Stimulated activated CD8-positive, alpha-beta memory T cell treated with anti-CD3 and anti-CD28 coated beads, Interleukin-12 subunit alpha, Interleukin-12 subunit beta, amount 100 ng/mL, for 4 hours (primary cell): ENCODE data around the gene IFIT1B.
"Not testable (repeated sequence)": the region's sequence is repeated elsewhere in the genome, so short reads cannot be mapped to it uniquely, and the experiment has no call there.

ENCODE experiments used
- DNase-seq: peaks from one replicate; pipeline ENCODE4 v3.0.0-alpha.2; 2020; ENCODE audit warnings: low read depth

Gene IFIT1B

DNA sequence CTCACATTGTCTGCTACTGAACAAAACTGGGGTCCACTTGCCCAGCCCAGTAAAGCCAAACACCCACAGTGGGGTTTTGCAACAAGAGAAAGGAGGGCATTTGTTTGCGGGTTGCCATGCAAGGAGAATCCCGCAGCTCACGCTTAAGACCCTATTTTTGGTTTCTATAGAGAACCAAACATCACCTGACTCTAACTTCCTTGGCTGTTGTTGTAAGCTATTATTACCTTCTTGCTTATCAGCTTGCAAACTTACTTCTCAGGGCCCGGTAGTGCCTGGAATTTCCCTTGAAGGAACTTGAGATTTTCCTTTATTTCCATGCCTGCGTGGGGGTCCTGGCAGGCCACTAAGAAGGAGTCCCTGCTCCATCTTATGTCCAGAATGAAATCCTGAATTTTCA is 29.4 kb upstream of the IFIT1B start:
- DNase-seq: no peak

DNA sequence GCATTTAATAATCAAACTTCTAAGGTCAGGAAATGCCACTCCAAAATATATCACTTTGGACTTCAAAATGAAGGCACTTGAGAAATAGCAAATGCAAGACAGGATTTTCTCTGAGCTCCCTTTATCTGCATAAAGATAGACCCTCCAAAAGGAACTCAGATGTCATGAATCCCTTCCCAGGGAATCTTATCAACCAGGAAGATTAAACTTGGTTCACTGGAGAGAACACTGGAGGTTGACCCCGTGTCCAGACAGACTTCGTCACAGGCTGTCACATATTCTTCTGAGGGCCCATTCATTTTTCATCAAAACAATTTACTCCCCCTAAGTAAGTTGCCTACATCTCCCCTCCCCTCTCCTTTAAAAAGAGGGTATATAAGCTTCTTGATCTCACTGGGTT is 28.9 kb upstream of the IFIT1B start:
- DNase-seq: no peak

DNA sequence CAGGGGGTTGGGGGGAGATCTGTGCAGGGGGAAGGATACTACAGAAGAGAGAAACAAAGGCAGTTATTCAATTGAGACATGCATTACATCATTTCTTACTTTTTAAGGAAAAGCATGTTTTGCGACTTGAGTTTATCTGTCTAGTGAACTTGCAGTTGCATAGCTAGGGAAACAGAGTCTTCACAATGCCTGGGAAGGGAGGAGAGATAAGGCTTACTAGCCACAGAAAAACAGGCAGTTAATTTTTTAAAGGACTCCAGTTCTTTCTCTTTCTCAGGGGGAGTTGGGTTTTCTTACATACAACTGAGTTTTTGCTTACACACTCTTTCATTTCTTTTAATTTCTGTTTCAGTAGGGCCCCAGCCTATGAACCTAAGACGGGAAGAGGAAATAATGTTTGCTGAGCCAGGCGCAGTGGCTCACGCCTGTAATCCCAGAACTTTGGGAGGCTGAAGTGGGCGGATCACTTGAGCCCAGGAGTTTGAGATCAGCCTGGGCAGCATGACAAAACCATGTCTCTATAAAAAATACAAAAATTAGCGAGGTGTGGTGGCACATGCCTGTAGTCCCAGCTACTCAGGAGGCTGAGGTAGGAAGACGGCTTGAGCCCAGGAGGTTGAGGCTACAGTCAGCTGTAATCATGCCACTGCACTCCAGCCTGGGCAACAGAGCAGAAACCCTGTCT is 27.1 kb upstream of the IFIT1B start:
- not testable (repeated sequence) for DNase-seq

DNA sequence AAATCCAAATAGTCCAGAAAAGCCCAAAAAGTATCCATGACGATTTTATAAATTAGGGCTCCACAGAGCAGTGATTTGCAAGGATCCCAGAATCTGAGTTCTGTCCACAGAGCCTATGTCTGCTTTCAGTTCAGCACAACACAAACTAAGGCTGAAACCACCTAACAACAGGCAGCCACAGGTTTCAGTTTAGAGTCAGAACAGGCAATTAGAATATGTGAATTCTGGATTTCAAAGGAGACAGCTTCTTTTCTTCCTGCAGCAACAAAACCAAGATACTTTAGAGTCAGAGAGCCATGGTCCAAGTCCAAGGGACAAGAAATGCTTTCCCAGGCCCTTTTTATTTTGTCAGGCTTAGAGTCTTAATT is 26.5 kb upstream of the IFIT1B start:
- no peak for DNase-seq

DNA sequence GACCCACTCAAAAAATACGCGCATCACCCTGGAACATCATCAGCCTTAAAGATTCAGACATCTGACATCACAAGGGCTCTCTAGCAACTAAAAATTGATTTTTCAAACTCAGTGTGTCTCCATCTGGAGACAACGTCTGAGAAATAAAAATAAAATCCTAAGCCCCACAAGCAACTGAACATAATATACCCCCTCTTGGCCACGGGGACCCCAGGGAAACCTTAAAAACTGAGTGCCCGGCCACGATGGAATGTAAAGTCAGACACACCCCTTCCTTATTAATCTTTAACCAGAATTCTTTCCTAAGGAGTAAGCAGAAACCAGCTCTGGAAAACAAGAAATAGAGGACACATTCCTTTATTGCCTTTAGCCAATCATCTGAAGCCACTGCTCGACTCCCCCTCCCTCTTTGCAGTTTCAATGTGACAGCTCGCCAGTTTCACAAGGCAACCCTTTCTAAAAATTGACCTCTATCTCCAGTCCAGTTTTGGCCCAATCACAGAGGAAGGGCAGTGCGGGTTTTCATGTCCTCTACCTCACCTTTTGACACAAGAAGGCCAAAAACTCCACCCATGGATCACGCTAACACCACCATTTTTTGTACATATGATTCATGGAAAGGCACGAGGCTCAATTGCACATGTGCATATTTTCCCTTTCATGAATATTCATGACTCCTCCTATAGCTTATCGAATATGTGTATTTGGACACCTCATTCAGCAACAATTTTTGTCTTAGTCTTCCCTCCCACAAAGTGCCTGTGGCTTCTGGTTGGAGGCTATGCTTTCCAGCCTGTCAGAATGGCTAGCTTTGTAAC is 25.9 kb upstream of the IFIT1B start:
- DNase-seq: no peak

DNA sequence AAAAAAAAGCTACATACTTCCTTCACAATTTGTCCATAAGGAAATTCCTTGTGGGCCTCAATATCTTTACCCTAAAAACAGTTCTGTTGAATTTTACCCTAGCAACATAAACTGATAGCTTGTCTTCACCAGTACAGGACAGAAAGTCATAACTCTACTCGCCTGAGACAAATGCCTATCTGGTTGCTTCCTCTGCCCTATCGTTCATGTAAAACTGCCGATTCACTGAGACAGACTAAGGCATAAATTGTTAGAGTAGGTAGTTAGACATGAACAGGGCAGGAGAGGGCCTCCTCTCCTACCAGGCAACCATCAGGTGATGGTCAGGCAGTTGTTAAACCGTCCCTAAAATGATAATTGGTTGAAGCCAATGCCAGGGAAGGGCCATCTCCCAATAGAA is 25.1 kb upstream of the IFIT1B start:
- DNase-seq: no peak

DNA sequence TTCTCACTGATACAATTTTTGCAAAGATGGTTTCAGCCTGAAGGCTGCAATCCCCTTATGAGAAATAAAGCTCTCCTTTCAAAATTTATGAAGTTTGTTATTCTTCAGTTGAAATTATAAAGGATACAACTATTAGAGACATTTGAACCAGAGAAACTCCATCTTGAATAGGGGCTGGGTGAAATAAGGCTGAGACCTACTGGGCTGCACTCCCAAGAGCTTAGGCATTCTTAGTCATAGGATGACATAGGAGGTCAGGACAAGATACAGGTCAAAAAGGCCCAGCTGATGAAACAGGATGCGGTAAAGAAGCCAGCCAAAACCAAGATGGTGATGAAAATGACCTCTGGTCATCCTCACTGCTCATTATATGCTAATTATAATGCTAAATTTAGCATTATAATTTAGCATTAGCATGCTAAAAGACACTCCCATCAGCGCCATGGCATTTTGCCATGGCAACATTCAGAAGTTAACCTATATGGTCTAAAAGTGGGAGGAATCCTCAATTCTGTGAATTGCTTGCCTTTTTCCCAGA is 22.4 kb upstream of the IFIT1B start:
- DNase-seq: no peak

DNA sequence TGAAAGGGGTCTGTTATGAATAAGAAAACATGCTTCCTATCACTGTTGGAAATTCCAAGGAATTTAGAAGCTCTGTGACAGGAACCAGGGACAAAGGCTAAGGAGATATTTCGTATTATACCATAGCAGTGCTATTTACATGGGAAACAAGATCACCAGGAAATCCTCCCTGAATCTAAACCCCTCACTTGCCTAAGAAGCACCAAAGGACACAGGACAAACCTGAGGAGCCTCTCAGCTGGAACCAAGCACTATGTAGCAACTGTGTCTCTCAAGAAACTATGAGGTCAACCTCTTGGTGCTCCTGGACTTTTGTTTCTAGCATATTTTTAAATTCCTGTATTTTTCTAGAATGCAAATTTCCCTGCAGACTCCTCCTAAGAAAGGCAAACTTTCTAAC is 20.8 kb upstream of the IFIT1B start:
- DNase-seq: no peak

DNA sequence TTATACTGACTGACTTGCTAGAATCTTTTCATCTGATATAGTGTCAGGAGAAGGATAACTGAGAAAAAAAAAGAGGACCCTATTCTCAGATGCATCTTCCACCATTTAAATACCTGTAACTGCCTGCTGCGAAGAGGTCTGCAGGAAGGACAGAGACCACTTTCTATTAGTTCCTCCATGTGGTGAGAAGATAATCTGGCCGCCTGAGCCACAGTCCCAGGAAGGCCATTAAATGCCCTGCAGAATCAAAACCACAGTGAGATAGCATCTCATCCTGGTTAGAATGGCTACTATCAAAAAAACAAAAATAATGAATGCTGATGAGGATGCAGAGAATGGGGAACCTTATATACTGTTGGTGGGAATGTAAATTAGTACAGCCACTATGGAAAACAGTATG is 19.9 kb upstream of the IFIT1B start:
- no peak for DNase-seq

DNA sequence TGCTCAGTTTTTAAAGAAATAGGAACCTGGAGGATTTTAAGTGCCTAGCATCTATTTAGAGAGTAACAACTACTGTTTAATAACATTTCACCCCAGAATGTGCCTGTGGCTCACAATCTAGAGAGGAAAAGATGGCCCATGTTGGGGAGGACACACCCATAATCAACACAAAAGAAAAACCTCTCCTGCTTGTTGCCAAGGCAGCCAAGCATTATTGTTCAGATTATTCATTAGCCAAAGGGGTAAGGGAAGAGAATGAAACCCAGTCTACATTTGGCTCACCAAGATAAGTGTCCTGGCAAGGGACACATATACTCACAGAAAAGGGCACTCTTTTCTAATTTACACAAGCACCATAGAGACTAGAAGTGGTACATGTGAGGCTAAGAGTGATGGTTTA is 17.7 kb upstream of the IFIT1B start:
- DNase-seq: no peak

DNA sequence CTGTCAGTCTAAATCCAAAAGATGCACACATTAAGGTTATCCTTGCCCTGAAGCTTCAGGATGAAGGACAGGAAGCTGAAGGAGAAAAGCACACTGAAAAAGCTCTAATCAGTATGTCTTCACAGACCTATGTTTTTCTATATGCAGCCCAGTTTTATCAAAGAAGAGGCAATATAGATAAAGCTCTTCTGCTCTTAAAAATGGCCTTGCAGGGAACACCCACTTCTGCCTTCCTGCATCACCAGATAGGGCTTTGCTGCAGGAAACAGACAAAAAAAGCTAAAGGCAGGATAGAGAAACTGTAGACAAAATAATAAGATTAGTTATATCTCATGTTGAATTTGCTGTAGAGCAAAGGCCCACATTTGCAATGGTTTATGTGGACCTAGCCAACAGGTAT is 14.9 kb upstream of the IFIT1B start:
- DNase-seq: no peak

DNA sequence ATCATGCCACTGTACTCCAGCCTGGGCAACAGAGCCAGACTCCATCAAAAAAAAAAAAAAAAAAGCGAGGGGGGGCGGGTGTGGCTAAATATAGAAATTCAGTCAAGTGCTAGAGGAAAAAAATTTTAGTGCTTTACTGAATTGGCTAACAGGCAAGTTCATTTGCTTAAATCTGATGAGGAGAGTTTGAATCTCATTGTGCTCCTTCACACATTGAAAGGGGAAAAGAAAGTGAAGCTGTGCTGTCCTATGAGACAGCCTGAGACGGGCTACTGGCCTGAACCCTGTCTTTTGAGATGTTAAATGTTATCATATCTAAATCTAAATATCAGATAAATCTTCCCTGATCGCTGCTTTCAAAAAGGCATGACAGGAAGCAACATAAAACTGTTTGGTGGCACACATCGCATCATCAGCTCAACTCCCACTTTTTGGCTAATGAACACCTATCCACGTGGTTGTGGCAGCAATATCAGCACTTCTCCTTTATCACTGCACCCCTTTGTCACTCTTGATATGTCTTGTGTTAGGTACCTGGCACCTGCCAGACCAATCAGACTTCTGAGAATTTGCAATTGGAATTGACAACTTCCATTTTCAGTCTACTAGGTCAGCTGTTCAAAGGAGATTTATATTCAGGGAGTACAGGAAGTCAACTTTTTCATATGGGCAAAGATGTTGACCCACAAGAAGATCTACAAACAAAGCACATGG is 14.0 kb upstream of the IFIT1B start:
- no peak for DNase-seq

DNA sequence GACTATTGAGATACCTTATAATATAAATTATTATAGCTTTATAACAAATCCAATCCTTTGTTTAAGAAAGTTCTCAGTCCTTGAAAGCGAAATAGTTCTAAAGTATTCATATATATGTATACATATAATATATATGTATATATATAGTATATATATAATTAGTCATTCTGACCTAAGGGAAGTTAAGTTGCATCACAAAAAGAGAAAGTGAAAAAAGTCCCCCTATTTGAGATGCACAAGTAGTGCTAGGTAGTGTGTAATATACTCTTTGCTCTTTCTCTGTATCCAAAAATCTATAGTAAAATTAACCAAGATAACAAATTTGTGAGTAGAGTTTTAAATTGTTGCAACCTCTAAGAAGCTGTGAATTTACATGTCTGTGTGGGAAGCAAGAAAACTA is 13.3 kb upstream of the IFIT1B start:
- DNase-seq: no peak

DNA sequence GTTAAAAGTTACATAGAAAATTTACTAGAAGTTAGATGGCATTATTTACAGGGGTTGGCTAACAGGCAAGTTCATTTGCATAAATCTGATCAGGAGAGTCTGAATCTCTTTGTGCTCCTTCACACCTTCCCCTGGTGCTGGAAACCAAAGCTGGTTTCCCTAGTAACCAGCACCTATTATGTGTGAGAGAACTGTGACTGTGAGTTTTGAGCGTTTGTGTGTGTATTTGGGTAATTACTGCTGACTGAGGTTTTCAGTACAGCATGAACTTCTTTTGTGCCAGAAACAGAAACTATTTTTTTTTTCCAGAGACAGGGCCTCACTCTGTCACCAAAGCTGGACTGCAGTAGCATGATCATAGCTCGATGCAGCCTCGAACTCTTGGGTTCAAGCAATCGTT is 10.3 kb upstream of the IFIT1B start:
- DNase-seq: no peak

DNA sequence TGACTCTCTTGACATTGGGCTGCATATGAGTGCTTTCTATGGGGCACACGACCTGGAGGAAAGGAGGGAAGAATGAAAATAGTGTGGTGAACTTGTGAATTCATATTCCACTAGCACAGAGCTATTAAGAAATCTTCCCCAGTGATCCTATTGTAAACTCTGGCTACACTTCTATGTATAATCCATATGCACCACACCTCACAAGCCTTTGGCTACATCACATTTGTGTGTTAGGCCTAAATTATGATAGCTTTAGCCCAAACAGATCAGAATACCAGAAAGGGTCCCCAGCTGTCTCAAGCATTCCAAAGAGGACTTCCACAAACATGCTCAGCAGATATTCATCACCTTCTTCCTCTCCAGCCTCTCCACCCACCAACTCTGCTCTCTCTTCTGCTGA is 9.7 kb upstream of the IFIT1B start:
- no peak for DNase-seq

DNA sequence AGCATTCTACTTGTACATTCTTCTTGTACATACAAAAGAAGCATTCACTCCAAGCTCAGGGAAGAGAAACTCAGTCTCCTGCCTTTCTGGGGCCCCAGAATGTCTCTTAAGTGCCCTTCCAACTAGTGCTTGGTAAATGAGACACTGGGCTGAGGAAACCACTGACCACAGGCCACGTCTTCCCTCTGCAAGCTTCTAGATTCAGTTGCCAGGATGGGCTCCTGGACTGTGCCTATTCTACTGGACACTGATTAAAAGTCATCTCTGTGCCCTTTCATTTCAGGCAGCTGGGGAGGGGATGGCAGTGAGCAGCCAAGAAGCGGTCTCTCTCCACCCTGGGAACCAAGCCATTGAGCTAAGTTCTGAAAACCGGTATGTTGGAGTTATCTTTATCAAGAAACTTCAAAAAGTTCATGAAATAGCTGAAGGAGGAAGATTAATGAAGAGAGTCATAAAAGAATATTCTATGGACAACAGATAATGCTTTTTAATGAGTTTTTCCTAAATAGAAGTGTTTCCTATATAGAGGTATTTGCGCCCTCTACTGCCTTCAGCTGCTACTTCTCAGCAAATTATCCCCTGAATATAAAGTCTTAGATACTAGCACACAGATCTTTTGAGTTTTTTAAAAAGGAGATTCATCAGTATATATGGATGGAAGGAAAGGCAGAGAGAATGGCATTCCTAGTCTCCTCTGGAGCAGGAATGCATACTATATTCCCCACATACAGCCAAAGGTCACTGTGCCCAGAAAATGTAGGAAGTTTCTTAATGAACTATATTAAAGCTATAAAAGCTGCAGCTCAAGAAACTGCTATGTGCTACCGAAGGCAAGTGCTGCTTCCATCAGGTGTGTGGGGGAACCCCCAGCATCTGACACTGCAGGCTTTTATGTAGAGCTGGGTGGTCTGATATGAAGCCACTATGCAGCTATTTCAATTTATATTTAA is 8.4 kb upstream of the IFIT1B start:
- no peak for DNase-seq

DNA sequence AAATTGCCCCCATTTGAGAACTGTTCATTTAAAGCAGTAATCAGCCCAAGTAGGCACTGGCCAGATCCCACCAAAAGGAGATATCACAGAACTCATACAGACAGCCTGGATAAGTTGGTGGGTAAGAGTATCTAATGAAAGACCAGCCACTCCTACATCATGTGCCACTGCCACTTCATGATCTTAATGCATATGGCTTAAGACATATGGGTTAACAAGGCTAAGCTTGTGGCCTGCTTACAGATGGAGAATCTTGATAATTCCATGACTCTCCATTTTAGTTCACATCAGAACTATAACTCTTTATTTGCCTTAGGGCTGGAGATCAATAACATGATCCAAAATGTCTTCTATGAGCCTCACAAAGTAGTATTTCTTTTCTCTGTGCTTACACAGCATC is 6.8 kb upstream of the IFIT1B start:
- no peak for DNase-seq

DNA sequence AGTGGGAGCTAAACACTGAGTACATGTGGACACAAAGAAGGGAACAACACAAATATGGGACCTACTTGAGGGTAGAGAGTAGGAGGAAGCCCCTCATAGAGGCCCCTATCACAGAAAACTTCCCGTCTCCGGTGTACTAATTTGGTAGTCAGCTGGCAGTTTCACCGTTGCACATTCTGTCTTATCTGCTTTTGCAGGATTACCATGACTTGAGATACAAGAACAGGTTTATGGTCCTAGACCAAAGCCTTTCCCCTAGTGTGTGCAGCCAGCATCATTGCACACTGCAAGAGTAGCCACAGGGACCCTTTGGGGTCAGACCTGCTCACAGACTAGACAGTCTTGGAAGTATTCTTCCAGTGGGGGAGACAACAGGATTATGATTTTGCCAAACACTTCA is 5.9 kb upstream of the IFIT1B start:
- DNase-seq: no peak

DNA sequence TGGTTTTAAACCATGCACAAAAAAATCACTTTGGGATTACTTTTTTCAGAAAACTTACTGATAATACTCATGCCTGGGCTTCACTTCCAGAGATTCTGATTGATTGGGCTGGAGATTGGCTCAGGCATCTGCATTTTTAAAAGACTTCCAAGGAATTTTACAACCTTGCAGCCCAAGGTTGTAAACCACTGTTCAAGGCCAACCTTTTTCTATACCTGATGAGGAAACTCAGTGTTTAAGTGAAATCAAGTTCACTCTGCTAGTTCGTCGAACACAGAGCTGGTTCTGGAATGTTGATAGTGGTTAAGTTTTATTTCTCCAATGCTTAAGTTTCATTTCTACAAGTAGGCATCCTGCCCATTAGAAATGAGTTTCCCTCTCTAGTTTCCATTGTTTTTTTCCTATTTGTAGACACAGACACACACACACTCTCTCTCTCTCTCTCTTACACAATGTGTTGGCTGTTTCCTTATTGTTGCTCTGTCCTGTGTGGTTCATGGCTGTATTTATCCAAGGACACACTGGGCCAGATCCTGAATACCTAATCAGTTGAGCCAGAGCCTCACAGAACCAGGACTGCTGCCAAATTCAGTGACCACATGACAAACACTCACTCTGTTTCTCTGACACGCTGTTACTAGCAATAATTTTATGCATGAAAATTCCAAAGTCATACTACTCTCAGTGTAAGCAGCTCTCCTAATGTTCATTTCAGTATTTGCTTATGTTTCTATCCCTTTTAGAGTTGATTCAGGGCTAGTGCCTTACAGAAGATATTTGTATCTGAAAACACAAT is 3.7 kb upstream of the IFIT1B start:
- no peak for DNase-seq

DNA sequence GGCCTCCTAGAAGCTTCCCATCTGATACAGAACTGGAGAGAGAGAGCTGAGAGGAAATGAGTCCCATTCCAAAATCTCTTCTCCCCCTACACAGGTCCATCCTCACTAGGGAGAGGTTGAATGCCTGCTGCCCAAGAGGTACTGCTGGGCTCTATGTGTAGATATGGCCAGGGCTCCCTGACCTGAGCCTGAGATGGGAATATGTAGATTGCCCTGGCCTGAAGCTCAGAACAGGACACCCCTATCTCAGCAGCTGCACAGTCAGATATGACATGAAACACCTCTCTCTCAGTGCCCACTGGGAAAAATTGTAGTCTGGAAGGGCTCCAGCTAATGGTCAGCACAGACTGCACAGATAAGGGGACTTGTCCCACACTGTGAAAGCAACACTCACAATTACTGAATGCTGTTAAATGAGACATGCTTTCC is 3.1 kb upstream of the IFIT1B start:
- DNase-seq: no peak

DNA sequence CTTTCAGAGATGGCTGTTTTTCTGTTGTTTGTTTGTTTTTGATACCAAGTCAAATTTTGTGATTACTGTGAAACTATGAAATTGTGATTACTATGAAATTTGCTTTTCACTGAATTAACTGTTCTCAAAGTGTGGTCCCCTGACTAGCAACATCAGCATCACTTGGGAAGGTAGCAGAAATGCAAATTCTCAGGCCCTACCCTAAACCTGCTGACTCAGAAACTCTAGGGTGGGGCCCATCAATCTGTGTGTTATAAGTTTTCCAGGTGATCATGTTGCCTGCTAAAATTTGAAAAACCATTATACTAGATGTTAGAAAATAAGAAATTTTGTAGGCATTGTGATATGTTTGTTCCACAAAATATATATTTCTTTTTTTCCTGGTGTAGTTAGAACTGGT is 1.2 kb downstream of the IFIT1B start:
- DNase-seq: no peak
